ENCODE data around the gene CLDN5. TPM values are rescaled to one million over a fixed set of nuclear protein-coding genes. Genes with fewer than 3 reads are reported as not detected.

CLDN5 gene
- total and polyA plus RNA-seq, 2 donors (not counting 1 experiment from before 2014, with no cell fraction given), result not detected

- POLR2A ChIA-PET, result no interaction called here
- DNase-seq, result no peak
Observed at GRCh38 chr22:19568337-19569275, 44.4 kb upstream of the CLDN5 start.

More at GRCh38 chr22:19568337-19569275, 44.4 kb upstream of the CLDN5 start:
- no peak overlapping the region for H3K27ac Mint-ChIP-seq
- Histone ChIP-seq H2AFZ (ENCODE audit: insufficient read depth, low read depth, low read length, poor library complexity, severe bottlenecking) (no peak overlapping the region), H3K4me2 (replicated peaks; ENCODE audit: low read depth, low read length, poor library complexity, severe bottlenecking) (no peak overlapping the region), H3K79me2 (ENCODE audit: control insufficient read depth, insufficient read depth, low read length) (no peaks in the 10 kb centered on the region), H3K9me3 (ENCODE audit: control extremely low read depth in 1 of 3, control insufficient read depth in 2 of 3, insufficient read depth in 1 of 3, low read length in 2 of 3) (peaks cover 0 to 3% (median 0%) of the 10 kb centered on the region in 3 donors), H3K27me3 (replicated peaks in 1 of 4; ENCODE audit: control extremely low read depth in 1 of 4, control insufficient read depth in 3 of 4, insufficient read depth in 4 of 4, low read length in 3 of 4) (peaks cover 0 to 10% (median 0%) of the 10 kb centered on the region in 4 experiments), H3K9ac (ENCODE audit: low read length) (no peak overlapping the region), H3K4me3 (ENCODE audit: control extremely low read depth in 1 of 5, extremely low read depth in 1 of 5, insufficient read depth in 1 of 5, low read depth in 2 of 5, low read length in 4 of 5) (no peak overlapping the region), H3K27ac (ENCODE audit: low read length in 2 of 2) (no peak overlapping the region), H3K36me3 (replicated peaks in 1 of 2; ENCODE audit: control extremely low read depth in 1 of 2, control insufficient read depth in 1 of 2, extremely low read depth in 1 of 2, insufficient read depth in 2 of 2, low read length in 1 of 2) (no peaks in the 10 kb centered on the region), H4K20me1 (ENCODE audit: control insufficient read depth, insufficient read depth, low read length, poor library complexity, severe bottlenecking) (no peaks in the 10 kb centered on the region), H3K4me1 (ENCODE audit: control insufficient read depth in 2 of 2, insufficient read depth in 2 of 2, low read length in 2 of 2) (no peaks in the 10 kb centered on the region)
- H3K4me1 Mint-ChIP-seq, result no peaks in the 10 kb centered on the region
- 88% methylated on average over 8 of the region's 9 CpGs for WGBS (ENCODE audit: insufficient coverage)
- H3K27me3 Mint-ChIP-seq, result peaks cover 22% of the 10 kb centered on the region
- no peak for ATAC-seq (ENCODE audit: low read depth)
- TF ChIP-seq CTCF (IDR thresholded peaks at IDR 0.05), result no peak
- TF ChIP-seq EZH2 (IDR thresholded peaks at IDR 0.05; ENCODE audit: borderline replicate concordance, insufficient read depth, low read depth, low read length, poor library complexity, severe bottlenecking), result no peak
- H3K4me3 Mint-ChIP-seq, result no peak overlapping the region
- no peaks in the 10 kb centered on the region for H3K9me3 Mint-ChIP-seq (ENCODE audit: insufficient read depth)
- intact Hi-C loops (cut with micrococcal nuclease), result no loop called here
- CTCF ChIA-PET, result no interaction called here
